GM19372 (cell line): ENCODE measurements around the gene CDHR5.

Experiments used
- ATAC-seq: cut with Tn5 transposase; IDR thresholded peaks from one replicate; pipeline ENCODE4 v1.9.1; 2021; ENCODE audit warnings: mild to moderate bottlenecking, low read depth, moderate library complexity; ENCODE audit not compliant: unreplicated experiment

Gene CDHR5

GRCh38 chr11:646214-646613 is 21.5 kb upstream of the CDHR5 start:
- no peak for ATAC-seq

GRCh38 chr11:645536-645935 is 20.8 kb upstream of the CDHR5 start:
- no peak for ATAC-seq

- ATAC-seq, result no peak
These were observed 19.3 kb upstream of the CDHR5 start for GRCh38 chr11:643849-644738.

GRCh38 chr11:643366-643765 is 18.6 kb upstream of the CDHR5 start:
- no peak for ATAC-seq

GRCh38 chr11:641806-642370 is 17.1 kb upstream of the CDHR5 start:
- ATAC-seq, result no peak

- ATAC-seq, result no peak
These were observed 15.4 kb upstream of the CDHR5 start for GRCh38 chr11:640021-640706.

GRCh38 chr11:639332-639955 is 14.7 kb upstream of the CDHR5 start:
- ATAC-seq, result no peak

- no peak for ATAC-seq
These were observed 14.0 kb upstream of the CDHR5 start for GRCh38 chr11:638631-639331.

- ATAC-seq, result no peak
These were observed 13.1 kb upstream of the CDHR5 start for GRCh38 chr11:637593-638521.

- ATAC-seq, result no peak
These were observed 12.5 kb upstream of the CDHR5 start for GRCh38 chr11:637333-637592.

GRCh38 chr11:636511-637332 is 12.0 kb upstream of the CDHR5 start, which contains the start of gene DRD4:
Gene DRD4 (plus strand): TSS chr11:637269. CDS start chr11:637305, 36 bp downstream.
- no peak for ATAC-seq

- ATAC-seq, result no peak
These were observed 11.3 kb upstream of the CDHR5 start for GRCh38 chr11:635945-636510.

GRCh38 chr11:630871-631270 is 6.1 kb upstream of the CDHR5 start:
- no peak for ATAC-seq

- ATAC-seq, result no peak
These were observed 4.5 kb upstream of the CDHR5 start for GRCh38 chr11:629237-629583.

GRCh38 chr11:628056-628455 is 3.3 kb upstream of the CDHR5 start:
- ATAC-seq, result no peak

- ATAC-seq, result no peak
These were observed 2.5 kb upstream of the CDHR5 start for GRCh38 chr11:627308-627576.

GRCh38 chr11:626475-627307 is 1.9 kb upstream of the CDHR5 start, which contains the start of gene SCT:
Gene SCT (minus strand): TSS chr11:627181. CDS start chr11:627143, 38 bp downstream.
- ATAC-seq, result no peak
